PC-3 (cell line): ENCODE data around the gene TMEM121B. TPM values are rescaled to one million over a fixed set of nuclear protein-coding genes. Genes with fewer than 3 reads are reported as not detected.

Source experiments
- ATAC-seq: fragments of 200-7000 bp; cut with Tn5 transposase; 2 replicates; pipeline ENCODE4 v1.9.1; 2020; ENCODE audit warnings: mild to moderate bottlenecking, moderate library complexity
- BruUV-seq: library from RNA; stranded (reverse); fragments of 400-500 nt; replicated peaks from 2 replicates; lab custom pipeline; 2021; lab: Mats Ljungman, UMichigan
- CTCF ChIA-PET: fragments of 300-600 bp; sonication (Branson Sonifier 250); formaldehyde crosslinking; loops from one replicate; lab custom pipeline; 2022; ENCODE audit warnings: antibody characterized with exemption; lab: Charles Lee
- POLR2A ChIA-PET: fragments of 300-600 bp; sonication (Branson Sonifier 250); formaldehyde crosslinking; loops from one replicate; lab custom pipeline; 2022; ENCODE audit warnings: antibody characterized with exemption; ENCODE audit not compliant: unreplicated experiment; lab: Charles Lee
- DNase-seq: peaks from one replicate; pipeline ENCODE4 v3.0.0-alpha.2; 2015
- H2AFZ ChIP-seq: fragments of 300-600 bp; sonication (generic); 2 replicates; pipeline ENCODE4 v1.6.0; 2016; ENCODE audit warnings: antibody characterized with exemption, low read length
- H3F3A ChIP-seq: fragments of 300-600 bp; sonication (generic); one replicate; pipeline ENCODE4 v1.6.0; 2017; ENCODE audit warnings: antibody characterized with exemption, low read length, control low read depth, mild to moderate bottlenecking; ENCODE audit not compliant: unreplicated experiment
- H3K27ac ChIP-seq: fragments of 300-600 bp; sonication (generic); 2 replicates; pipeline ENCODE4 v1.5.1; 2016; ENCODE audit warnings: mild to moderate bottlenecking, low read length
- H3K27me3 ChIP-seq: fragments of 300-600 bp; sonication (generic); 2 replicates; pipeline ENCODE4 v1.6.1; 2016; ENCODE audit warnings: low read length, mixed read lengths
- H3K36me3 ChIP-seq: fragments of 300-600 bp; sonication (generic); 2 replicates; pipeline ENCODE4 v1.6.1; 2016; ENCODE audit warnings: low read depth, mixed run types, low read length, mixed read lengths
- H3K4me1 ChIP-seq: fragments of 300-600 bp; sonication (generic); 2 replicates; pipeline ENCODE4 v1.5.1; 2016; ENCODE audit warnings: low read length; ENCODE audit not compliant: insufficient read depth
- H3K4me2 ChIP-seq: fragments of 300-600 bp; sonication (generic); 2 replicates; pipeline ENCODE4 v1.6.0; 2016; ENCODE audit warnings: low read length
- H3K4me3 ChIP-seq: fragments of 300-600 bp; sonication (generic); 2 replicates; pipeline ENCODE4 v1.5.1; 2016; ENCODE audit warnings: mild to moderate bottlenecking, low read length, mixed read lengths
- H3K79me2 ChIP-seq: fragments of 300-600 bp; sonication (generic); 2 replicates; pipeline ENCODE4 v1.6.1; 2017; ENCODE audit warnings: low read length, mixed read lengths
- H3K9ac ChIP-seq: fragments of 300-600 bp; sonication (generic); 2 replicates; pipeline ENCODE4 v1.6.0; 2016; ENCODE audit warnings: mild to moderate bottlenecking, low read length
- H3K9me2 ChIP-seq: fragments of 300-600 bp; sonication (generic); replicated peaks from 2 replicates; pipeline ENCODE4 v1.6.1; 2016; ENCODE audit warnings: mixed run types, low read length, mixed read lengths
- H3K9me3 ChIP-seq: fragments of 300-600 bp; sonication (generic); 2 replicates; pipeline ENCODE4 v1.6.1; 2016; ENCODE audit warnings: low read length, mixed read lengths
- H4K20me1 ChIP-seq: fragments of 300-600 bp; sonication (generic); 2 replicates; pipeline ENCODE4 v1.6.1; 2016; ENCODE audit warnings: low read length, mixed read lengths
- CTCF ChIP-seq: fragments of 300-600 bp; sonication (generic); conservative IDR thresholded peaks from 2 replicates; pipeline ENCODE4 v1.5.1; 2017; ENCODE audit warnings: antibody characterized with exemption, low read depth, mild to moderate bottlenecking, low read length
- EZH2 ChIP-seq: fragments of 300-600 bp; sonication (generic); IDR thresholded peaks from one replicate; pipeline ENCODE4 v1.6.1; 2017; ENCODE audit warnings: antibody characterized with exemption, mild to moderate bottlenecking, low read length; ENCODE audit not compliant: unreplicated experiment
- EZH2phosphoT487 ChIP-seq: fragments of 300-600 bp; sonication (generic); IDR thresholded peaks from 2 replicates; pipeline ENCODE4 v1.6.1; 2018; ENCODE audit warnings: mild to moderate bottlenecking, antibody characterized with exemption, low read length, borderline replicate concordance
- intact Hi-C: fragments of 100-400 bp; cut with micrococcal nuclease; formaldehyde crosslinking; loops from 2 replicates; pipeline ENCODE4 v1.9.0; 2023
- total RNA-seq: library from RNA; depleted of rRNA; stranded (reverse); fragments of >200 nt; gene quantifications from 2 replicates; pipeline ENCODE4 v1.2.3, GENCODE V29; 2014

TMEM121B gene
- total RNA-seq, 1 experiment from 2014 or later = 0.11 TPM

GRCh38 chr22:17133137-17133536 lies 12.0 kb upstream of the TMEM121B start:
- H3F3A ChIP-seq = no peaks in the 10 kb centered on the region
- DNase-seq (no peak), ATAC-seq (no peak)
- intact Hi-C loops = no loop called here
- H3K4me1 ChIP-seq = no peaks in the 10 kb centered on the region
- no peak overlapping the region for H2AFZ ChIP-seq
- no peaks in the 10 kb centered on the region for H3K36me3 ChIP-seq
- no peak overlapping the region for H3K9ac ChIP-seq
- TF ChIP-seq CTCF = no peak
- TF ChIP-seq EZH2phosphoT487 = no peak
- no peak for TF ChIP-seq EZH2
- H3K27ac ChIP-seq = no peak overlapping the region
- no peak overlapping the region for H3K4me2 ChIP-seq
- no peaks in the 10 kb centered on the region for H3K79me2 ChIP-seq
- ChIA-PET CTCF (no interaction called here), POLR2A (no interaction called here)
- no peaks in the 10 kb centered on the region for H3K9me2 ChIP-seq
- H3K4me3 ChIP-seq = no peak overlapping the region
- no peaks in the 10 kb centered on the region for H4K20me1 ChIP-seq
- no peaks in the 10 kb centered on the region for H3K27me3 ChIP-seq
- no peaks in the 10 kb centered on the region for H3K9me3 ChIP-seq
- BruUV-seq = no TSS peak

DNA sequence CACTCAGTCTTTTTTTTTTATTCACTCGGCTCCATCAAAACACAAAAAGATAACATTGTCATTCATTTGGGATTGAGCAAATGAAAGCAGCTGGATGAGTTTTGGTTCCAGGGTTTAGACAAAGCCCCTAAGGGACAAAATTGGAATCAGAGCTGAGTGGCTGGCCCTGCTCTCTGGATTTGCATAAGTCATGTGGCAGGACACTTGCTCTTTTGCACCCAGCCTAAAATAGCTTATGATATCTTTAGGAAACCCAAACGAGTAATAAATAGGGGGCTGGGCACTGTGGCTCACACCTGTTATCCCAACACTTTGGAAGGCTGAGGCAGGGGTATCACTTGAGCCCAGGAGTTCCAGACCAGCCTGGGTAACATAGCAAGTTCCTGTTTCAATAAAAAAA lies 11.0 kb upstream of the TMEM121B start:
- Histone ChIP-seq H3K9me3 (no peaks in the 10 kb centered on the region), H3K9ac (no peak overlapping the region), H3K4me1 (no peaks in the 10 kb centered on the region), H3K36me3 (no peaks in the 10 kb centered on the region), H3K79me2 (no peaks in the 10 kb centered on the region), H3K27me3 (no peaks in the 10 kb centered on the region), H4K20me1 (no peaks in the 10 kb centered on the region), H3K4me2 (no peak overlapping the region), H3F3A (no peaks in the 10 kb centered on the region), H3K27ac (no peak overlapping the region), H2AFZ (no peak overlapping the region), H3K9me2 (no peaks in the 10 kb centered on the region), H3K4me3 (no peak overlapping the region)
- TF ChIP-seq EZH2 (no peak), EZH2phosphoT487 (no peak), CTCF (no peak)
- POLR2A ChIA-PET = no interaction called here
- DNase-seq (no peak), ATAC-seq (no peak)
- CTCF ChIA-PET = no interaction called here
- no TSS peak for BruUV-seq
- intact Hi-C loops = no loop called here

GRCh38 chr22:17131686-17132085 lies 10.5 kb upstream of the TMEM121B start:
- Histone ChIP-seq H3K4me2 (no peak overlapping the region), H3K79me2 (no peaks in the 10 kb centered on the region), H4K20me1 (no peaks in the 10 kb centered on the region), H3K36me3 (no peaks in the 10 kb centered on the region), H3K27ac (no peak overlapping the region), H3K9ac (no peak overlapping the region), H3K4me3 (no peak overlapping the region), H3K9me2 (no peaks in the 10 kb centered on the region), H3F3A (no peaks in the 10 kb centered on the region), H2AFZ (no peak overlapping the region), H3K9me3 (no peaks in the 10 kb centered on the region), H3K4me1 (no peaks in the 10 kb centered on the region), H3K27me3 (no peaks in the 10 kb centered on the region)
- no peak for ATAC-seq
- intact Hi-C loops = no loop called here
- TF ChIP-seq EZH2phosphoT487 (no peak), EZH2 (no peak), CTCF (no peak)
- POLR2A ChIA-PET = no interaction called here
- DNase-seq = no peak
- BruUV-seq = no TSS peak
- CTCF ChIA-PET = interaction anchor here (0.7 kb wide), 1 partner anchor 40 kb away, joined by 4 read pairs; no protein-coding TSS in a partner anchor
